GM18507 (cell line): ENCODE data around the gene ZNF507.
"Not testable (repeated sequence)": the region's sequence is repeated elsewhere in the genome, so short reads cannot be mapped to it uniquely, and the experiment has no call there.

Experiments used
- DNase-seq: peaks from one replicate; pipeline ENCODE4 v3.0.0; 2011; ENCODE audit warnings: low read depth; ENCODE audit not compliant: insufficient read length; ENCODE audit errors: extremely low spot score
- FAIRE-seq: peaks from 2 replicates; lab custom pipeline; 2011; peaks lifted over from hg19 to GRCh38; lab: Jason Lieb, UNC

Gene ZNF507

DNA sequence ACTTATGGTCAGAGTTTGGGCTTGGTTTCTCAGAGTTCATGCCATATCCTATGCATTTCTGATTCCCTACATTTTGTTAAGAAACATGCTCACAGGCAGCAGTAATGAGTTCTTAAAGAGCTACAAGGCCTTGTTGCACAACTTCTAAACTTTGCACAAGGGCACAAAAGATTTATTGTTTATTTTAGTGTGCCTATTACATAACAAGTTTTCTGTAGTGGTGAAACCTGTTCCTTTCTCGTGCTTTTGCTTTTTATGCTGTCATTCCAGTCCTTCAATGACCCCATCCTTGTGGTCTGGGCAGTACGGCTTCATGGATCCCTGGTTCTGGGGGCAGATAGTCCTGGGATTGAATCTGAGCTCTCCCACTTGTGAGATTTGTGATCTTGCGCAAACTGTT lies 17.8 kb downstream of the ZNF507 start:
- FAIRE-seq (no peak), DNase-seq (no peak)

DNA sequence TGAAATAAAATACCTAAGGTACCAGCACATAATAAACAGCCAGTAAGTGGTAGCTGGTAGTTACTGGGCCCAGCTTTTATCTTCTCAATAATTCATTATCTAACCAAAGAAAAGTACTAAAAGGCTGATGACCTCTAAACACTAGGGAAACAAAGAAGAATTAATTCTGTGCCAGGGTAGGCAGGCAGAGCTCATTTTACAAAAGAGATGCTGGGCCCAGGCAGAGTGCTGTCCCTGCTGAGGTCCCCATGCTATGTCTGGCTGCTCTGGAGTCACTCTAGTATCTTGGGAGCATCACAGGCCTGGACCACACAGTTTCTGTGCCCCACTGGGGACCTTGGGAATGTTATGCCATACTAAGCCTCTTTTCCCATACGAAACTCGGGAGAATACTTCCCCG lies 18.2 kb downstream of the ZNF507 start:
- no peak for DNase-seq
- no peak for FAIRE-seq

DNA sequence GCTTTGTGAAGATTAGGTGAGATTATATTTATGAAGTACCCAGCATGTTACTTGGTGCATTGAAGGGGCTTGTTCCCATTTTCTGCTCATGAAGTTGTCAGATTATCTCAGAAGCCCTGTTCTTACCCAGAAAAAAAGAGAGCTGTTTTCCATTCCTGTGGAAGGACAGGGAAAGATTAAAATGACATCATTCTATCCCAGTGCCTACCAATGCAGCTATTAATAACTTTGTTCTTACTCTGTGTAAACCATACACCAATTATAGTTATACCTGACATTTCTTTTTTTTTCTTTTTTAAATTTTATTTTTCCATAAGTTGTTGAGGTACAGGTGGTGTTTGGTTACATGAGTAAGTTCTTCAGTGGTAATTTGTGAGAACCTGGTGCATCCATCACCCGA lies 18.6 kb downstream of the ZNF507 start:
- FAIRE-seq (no peak), DNase-seq (no peak)

- FAIRE-seq (no peak), DNase-seq (no peak)
Observed at GRCh38 chr19:32367063-32367462, 21.7 kb downstream of the ZNF507 start.

- no peak for FAIRE-seq
Observed at GRCh38 chr19:32367948-32368536, 22.6 kb downstream of the ZNF507 start.

GRCh38 chr19:32368787-32369186 lies 23.4 kb downstream of the ZNF507 start:
- DNase-seq (no peak), FAIRE-seq (no peak)

More at GRCh38 chr19:32367948-32368536, 22.6 kb downstream of the ZNF507 start:
- no peak for DNase-seq

DNA sequence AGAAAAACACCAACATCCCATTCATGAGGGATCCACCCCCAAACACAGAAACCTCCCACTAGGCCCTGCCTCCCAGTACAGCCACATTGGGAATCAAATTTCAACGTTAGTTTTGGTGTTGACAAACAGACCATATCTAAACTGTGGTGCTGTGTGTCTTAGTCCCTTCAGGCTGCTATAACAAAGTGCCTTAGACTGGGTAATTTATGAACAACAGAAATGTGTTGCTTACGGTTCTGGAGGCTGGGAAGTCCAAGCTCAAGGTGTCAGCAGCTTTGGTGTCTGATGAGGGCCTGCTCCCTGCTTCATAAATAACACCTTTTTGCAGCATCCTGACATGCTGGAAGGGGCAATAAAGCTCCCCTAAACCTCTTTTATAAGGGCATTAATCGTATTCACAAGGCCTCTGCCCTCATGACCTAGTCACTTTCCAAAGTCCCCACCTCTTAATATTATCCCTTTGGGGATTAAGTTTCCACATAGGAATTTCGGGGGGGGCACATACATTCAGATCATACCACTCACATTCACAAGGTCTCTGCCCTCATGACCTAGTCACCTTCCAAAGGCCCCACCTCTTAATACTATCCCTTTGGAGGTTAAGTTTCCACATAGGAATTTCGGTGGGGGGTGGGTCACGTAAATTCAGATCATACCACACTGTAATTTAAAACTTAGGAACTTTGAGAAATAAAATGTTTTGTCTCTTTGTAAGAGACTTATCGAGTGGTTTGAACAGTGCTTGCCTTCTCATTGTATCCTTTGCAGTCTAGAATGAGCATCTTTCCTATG lies 27.5 kb downstream of the ZNF507 start:
- no peak for FAIRE-seq

DNA sequence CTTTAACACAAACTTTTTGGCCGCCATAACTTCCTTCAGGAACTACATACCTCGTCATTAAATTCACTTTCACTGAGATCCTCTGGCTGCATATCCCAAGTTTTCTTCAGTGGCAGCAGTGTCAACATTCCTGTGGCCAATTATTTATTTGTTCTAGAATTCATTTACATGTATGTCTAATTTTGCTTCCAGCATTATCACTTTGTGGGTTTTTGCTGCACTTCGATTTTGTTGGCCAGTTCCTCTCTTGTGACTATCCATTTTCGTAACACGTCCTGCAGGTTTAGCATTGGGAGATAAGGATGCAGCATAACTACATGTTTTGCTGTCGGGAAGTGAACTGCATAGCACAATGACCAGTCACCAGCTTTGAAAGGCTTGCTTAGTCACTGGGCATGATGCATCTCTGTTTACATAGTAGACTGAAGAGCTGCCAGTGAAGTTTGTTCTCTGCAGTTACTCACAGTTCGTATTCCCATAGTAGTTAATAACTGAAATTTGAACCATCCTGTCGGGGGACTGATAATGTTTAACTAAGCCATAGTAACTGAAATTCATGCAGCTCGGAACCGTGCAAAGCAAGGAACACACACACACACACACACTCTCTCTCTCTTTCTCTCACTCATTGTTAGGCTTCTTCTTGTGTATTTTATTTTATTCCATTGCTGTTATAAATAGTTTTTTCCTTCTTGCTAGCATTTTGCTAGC lies 28.3 kb downstream of the ZNF507 start:
- DNase-seq (no peak), FAIRE-seq (no peak)

More for the DNA sequence above, 27.5 kb downstream of the ZNF507 start:
- DNase-seq = no peak

GRCh38 chr19:32374362-32374761 lies 29.0 kb downstream of the ZNF507 start:
- not testable (repeated sequence) for DNase-seq, FAIRE-seq

- FAIRE-seq, DNase-seq: not testable (repeated sequence)
Observed at GRCh38 chr19:32377088-32377487, 31.7 kb downstream of the ZNF507 start.

- FAIRE-seq = no peak
Observed at GRCh38 chr19:32380269-32380668, 34.9 kb downstream of the ZNF507 start.

GRCh38 chr19:32387701-32388392 lies 42.4 kb downstream of the ZNF507 start:
- FAIRE-seq = no peak
- DNase-seq = no peak

More at GRCh38 chr19:32380269-32380668, 34.9 kb downstream of the ZNF507 start:
- no peak for DNase-seq

DNA sequence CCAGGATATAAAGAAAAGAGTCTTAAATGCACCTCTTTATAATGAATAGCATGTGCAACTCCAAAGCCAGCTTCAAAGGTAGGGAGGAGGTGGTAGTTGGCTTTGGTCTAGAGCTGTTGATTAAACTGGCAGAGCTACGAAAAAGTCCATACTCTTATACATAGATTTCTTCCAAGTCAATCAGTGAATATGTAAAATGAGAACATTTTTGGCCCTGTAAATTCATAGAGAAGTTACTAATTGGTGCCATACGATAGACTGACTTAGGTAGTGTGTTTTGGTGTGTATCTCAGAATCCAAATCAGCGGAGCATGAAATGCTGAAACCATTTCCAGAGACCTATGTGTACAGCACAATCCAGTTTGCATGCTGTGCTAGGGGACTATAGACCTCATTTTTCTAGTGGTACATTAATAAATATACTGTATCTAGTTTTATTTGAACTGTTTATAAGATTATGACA lies 43.0 kb downstream of the ZNF507 start:
- DNase-seq (no peak), FAIRE-seq (no peak)

DNA sequence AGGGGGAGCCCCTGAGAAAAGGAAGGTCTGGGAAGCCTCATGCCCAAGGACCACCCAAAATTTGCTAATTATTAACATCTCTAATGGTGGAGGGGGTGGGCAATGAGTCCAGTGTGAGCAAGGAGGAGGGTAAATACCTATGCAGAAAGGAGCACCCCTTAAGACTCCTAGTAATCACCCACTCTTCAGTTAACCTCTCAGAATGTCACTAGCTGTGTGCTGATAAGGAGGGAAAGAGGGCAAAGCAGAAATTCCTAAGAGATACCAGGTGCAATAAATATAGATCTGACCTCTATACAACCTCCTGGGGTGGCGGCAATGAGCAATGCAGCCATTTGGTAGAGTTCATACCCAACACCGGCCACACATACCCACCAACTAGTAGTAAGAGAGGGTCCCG lies 47.5 kb downstream of the ZNF507 start:
- no peak for FAIRE-seq
- no peak for DNase-seq

DNA sequence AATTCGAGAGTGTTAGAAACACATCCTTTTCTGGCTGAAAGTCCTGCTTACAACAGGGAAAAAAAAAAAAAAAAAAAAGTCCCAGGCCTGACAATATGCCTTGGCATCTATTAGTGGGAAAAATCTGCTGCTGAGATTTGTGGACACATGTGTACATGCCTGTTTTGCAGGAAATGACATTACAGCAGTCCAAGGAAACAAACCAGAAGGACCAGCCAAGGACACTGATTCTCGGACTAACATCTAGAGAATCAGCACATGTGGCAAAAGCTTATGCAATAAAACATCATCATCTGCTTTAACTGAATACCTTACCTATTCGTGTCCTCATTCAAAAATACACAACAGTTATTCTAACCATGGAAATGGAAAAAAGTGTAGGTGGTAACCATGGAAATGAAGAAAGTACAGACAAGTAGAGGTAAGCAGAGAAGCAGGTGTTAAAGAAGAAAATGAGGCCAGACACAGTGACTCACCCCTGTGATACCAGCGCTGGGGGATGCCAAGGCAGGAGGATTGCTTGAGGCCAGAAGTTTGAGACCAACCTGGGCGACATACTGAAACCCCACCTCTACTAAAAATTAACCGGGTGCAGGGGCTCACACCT lies 50.7 kb downstream of the ZNF507 start:
- FAIRE-seq (no peak), DNase-seq (no peak)

DNA sequence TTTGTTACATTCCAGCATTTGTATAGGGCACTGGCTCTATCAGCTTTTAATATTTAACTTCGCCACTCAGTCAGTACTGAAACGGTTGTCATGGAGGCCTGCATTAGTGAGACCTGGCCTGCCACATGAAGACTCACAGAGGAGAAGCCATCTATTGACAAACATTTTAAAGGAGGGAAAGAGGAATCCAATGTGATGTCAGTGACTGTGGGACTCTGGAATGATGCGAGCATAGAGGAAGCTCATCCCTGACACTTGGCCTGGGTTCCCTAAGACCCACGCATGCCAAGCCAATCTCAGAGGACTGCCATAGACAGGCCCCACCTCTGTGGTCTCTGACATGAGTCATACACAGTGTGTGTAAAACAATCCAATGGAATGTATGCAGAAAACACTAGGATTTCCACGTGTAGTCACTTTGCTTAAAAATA lies 52.3 kb downstream of the ZNF507 start:
- DNase-seq (no peak), FAIRE-seq (no peak)

- DNase-seq = no peak
- no peak for FAIRE-seq
Observed at GRCh38 chr19:32401992-32402391, 56.6 kb downstream of the ZNF507 start.

- DNase-seq (no peak), FAIRE-seq (no peak)
Observed at GRCh38 chr19:32403291-32403995, 58.0 kb downstream of the ZNF507 start.
